D721Med (cell line): ENCODE data around the gene MINK1.
"Not testable (repeated sequence)": the region's sequence is repeated elsewhere in the genome, so short reads cannot be mapped to it uniquely, and the experiment has no call there.

Experiments used
- DNase-seq: peaks from one replicate; pipeline ENCODE4 v3.0.0; 2011; ENCODE audit warnings: low spot score; ENCODE audit not compliant: insufficient read length
- FAIRE-seq: peaks from 2 replicates; lab custom pipeline; 2011; peaks lifted over from hg19 to GRCh38; lab: Jason Lieb, UNC
- TF ChIP-seq, protein P1 (sequence below): IDR thresholded peaks from 2 replicates; pipeline ENCODE4 v1.5.1; 2012; ENCODE audit warnings: mild to moderate bottlenecking, control low read depth; ENCODE audit not compliant: insufficient read depth; ENCODE audit errors: missing control alignments

Gene MINK1

DNA sequence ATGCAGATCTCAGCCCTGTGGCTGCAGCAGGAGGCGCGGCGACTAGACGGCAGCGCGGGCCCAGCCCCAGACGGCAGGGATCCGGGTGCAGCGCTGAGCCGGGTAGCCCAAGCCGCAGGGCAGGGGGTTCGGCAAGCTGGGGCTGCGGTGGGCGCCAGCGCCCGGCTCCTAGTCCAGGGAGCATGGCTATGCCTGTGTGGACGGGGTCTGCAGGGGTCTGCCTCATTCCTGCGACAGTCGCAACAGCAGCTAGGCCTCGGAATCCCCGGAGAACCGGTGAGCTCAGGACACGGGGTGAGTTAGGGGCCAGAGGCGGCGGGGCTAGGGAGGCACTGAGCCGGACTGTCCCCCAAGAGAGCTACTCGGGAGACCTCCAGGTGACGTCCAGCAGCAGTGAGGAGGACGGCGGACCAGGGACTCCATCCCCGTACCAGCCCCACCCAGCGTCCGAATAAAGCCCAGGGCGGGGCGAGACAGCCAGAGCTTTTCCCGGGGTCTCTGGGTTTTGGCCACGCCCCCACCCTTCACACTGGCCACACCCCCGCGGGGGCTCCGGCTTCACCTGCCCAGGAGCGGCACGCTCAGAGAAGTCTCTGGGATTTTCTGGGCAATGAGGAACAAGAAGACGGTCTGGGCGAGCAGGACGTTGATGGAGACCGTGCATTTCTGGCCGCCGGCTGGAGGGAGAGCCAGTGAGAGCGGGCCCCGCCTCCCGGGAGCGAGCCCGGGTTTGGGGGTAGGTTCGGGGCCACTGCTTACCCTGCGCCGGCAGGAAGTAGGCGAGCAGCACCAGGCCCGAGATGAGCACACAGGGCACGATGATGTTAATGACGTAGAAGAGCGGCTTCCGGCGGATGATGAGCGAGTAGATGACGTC is 67.3 kb downstream of the MINK1 start:
- no peak for FAIRE-seq
- TF ChIP-seq, protein P1, sequence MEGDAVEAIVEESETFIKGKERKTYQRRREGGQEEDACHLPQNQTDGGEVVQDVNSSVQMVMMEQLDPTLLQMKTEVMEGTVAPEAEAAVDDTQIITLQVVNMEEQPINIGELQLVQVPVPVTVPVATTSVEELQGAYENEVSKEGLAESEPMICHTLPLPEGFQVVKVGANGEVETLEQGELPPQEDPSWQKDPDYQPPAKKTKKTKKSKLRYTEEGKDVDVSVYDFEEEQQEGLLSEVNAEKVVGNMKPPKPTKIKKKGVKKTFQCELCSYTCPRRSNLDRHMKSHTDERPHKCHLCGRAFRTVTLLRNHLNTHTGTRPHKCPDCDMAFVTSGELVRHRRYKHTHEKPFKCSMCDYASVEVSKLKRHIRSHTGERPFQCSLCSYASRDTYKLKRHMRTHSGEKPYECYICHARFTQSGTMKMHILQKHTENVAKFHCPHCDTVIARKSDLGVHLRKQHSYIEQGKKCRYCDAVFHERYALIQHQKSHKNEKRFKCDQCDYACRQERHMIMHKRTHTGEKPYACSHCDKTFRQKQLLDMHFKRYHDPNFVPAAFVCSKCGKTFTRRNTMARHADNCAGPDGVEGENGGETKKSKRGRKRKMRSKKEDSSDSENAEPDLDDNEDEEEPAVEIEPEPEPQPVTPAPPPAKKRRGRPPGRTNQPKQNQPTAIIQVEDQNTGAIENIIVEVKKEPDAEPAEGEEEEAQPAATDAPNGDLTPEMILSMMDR = no peak
- no peak for DNase-seq

DNA sequence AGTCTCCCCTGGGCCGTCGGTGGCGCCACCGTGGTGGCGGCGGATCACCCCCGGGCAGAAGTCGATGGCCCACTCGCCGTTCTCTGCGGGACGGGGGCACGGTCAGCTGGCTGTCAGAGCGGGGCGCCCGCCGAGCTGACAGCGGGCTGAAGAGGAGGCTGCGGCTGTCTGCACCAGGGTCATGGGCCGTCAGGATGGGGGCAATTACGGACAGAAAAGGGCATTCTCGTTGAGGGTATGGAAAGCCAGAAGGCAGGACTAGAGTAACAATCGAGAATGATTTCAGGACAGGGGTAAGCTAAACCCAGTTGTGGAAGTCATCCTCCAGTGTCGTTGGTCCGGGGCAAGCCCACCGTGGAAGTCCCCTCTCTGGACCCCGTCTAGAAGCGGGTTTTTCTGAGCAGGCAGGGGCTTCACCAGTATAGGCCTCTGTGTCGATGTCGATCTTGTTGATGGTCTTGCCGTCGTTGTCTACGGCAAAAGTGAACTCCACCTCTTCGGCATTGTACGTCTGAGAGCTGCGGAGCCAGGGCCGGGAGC is 68.0 kb downstream of the MINK1 start:
- FAIRE-seq = no peak
- DNase-seq = no peak
- TF ChIP-seq, protein P1 = no peak

DNA sequence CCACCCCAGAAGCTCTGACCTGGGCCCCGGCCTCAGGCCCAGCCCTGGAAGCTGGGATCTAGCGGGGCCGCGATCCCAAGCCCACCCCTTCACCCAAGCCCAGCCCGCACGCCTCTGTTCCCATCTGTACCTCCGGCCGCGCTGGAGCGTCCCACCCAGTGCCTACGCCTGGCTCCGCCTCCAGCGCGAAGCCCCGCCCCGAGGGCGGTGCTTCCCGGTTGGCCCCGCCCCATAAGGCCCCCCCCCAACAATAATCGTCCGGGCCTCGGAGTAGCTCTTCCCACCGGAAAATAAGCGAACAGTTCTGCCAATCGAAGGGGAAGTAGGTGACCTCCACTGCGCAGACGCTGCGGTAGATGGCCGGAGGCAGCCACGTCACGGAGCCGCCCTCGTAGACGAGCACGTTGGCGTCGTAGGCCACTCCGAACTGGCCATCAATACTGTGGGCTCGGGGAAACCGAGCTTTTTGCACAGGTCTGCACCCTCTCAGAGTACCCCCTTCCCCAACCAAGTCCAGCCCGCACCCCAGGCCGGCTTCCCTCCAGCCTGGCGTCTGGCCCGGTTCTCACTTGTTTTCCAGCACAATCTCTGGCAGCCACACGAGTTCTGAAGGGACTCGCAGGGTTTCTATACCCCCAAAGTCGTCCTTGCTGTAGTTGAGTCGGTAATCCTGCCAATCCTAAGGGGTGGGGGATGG is 68.7 kb downstream of the MINK1 start:
- TF ChIP-seq, protein P1 = no peak
- FAIRE-seq (no peak), DNase-seq (no peak)

DNA sequence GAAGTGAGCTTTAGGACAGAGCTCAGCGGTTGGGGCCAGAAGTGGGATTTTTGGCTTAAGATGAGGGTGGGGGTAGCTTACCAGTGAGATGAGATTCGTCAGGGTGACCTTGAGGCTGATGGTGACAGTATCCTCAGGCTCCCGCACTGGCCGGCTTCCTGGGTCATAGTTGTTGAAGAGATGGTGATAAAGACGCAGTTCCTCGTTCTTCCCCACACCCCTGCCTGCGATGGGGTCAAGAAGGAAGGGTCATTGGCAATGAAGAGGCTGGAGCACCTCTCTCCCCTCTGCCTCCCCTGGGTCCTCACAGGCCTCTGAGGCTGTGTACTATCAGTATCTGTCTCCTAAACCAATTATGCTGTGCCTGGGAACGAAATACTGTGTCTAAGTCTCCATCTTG is 69.4 kb downstream of the MINK1 start:
- DNase-seq (no peak), FAIRE-seq (no peak)
- TF ChIP-seq, protein P1 = no peak

DNA sequence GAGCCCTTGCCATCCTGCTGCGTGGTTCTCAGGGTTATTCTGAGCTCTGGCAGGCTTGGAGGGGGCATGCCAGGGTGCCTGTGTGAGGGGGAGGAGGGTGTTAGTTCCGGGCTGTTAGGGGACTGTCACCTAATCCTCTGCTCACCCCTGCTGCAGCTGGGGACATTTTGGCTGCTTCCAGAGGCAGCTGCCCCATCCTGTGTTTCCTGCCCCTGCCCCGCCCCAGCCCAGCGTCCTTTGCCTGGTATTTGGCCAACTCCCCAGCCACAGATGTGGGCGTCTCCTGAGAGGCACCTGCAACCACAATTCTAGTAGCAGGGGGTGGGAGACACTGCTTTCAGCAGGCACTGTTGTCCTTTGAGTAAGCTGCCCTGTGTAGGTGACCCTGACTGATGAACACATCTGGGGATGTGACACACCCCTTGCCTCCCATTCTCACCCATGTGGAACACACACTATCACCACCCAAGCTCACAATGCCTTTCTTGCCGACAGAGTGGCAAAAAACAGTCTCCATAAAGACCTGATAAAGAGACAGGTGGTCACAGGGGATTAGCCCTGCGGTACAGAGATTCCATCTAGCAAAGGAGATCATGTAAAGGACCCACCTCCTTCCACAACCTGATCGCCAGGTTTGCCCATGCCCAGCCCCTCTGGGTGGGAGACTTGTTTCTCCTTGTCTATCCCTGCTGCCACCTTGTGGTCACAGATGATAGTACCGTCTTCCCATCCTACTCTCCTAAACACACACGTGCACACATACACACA is 70.1 kb downstream of the MINK1 start, which contains the start of gene CHRNE:
Gene CHRNE (minus strand): TSS at position 48 of the 768 bp plus-strand sequence. CDS start 35 bp downstream, at position 13.
- FAIRE-seq (peak; percentile 82), DNase-seq (peak; percentile 42)
- TF ChIP-seq, protein P1 = peak; percentile 56

DNA sequence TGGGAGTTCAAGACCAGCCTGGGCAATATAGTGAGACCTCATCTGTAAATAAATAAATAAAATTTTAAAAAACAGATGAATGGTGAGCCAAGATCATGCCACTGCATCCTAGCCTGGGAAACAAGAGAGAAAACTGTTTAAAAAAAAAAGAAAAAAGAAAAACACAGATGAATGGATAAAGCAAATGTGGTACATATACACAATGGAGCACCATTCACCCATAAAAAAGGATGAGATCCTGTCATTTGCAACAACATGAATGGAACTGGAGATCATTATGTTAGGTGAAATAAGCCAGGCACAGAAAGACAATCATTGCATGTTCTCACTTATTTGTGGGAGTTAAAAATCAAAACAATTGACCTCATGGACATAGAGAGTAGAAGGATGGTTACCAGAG is 73.5 kb downstream of the MINK1 start:
- not testable (repeated sequence) for DNase-seq, FAIRE-seq

DNA sequence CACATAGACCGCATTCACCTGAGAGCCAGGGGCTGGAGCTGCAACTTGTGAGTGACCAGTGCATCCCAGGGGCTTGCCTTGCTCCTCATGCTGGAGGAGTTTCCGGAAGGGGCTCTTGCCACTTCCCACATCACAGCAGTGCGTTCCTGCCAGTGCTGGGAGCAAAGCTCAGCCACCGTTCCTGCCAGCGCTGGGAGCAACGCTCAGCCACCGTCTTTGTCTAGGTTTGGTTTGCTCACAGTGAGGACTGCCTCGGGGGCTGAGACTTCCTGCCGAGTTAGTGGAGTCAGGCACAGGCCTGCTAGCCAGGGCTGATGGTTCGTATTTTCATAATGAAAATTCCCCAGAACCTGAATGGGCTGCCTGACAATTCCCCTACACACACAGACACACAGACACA is 75.2 kb downstream of the MINK1 start:
- TF ChIP-seq, protein P1 = no peak
- FAIRE-seq = no peak
- no peak for DNase-seq
